ENCODE results near the gene RO60. TPM values are rescaled to one million over a fixed set of nuclear protein-coding genes. Genes with fewer than 3 reads are reported as not detected.
"Not testable (repeated sequence)": the region's sequence is repeated elsewhere in the genome, so short reads cannot be mapped to it uniquely, and the experiment has no call there.

RO60 gene
- 134 TPM for total RNA-seq

DNA sequence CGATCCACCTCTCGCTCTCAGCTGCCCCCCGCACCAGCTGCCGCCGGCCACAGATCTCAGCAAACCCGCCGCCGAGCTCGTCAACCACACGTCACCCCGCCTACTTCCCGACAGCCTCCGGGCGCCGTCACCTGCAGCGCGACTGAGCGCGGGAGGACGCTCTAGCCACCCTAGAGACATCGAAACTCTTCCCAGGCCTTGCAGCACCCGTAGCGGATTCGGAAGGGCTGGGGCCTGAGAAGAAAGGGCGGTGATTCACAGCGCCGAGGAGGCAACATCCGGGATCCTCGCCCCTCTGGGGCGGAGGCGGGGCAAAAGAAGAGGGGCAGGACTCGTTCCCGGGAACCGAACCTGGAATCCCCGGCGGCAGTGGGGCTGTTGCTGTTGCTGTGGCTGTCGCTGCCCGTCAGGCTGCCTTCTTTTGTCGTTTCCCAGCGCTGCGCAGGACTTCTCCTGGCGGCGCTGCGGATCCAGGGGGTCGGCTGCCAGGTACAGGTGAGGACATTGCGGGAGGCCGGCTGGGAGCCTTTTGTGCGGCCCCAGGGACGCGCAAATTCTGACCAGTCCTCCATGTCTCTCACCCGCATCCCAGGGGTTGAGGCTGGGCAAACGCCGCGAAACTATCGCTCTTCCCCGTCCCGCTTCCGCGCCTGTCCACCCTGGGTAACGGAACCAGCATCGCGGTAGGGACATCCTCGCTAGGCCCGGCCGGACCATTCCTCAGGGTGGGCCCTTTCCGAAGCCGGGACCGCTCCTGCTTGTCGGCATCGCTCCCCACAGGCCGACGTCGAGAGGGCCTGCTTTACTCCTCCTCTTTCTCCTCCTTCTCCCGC is at the start of gene RO60, which contains the start of gene UCHL5:
RO60 (plus strand) TSS at position 331 of the 833 bp plus-strand sequence. CDS start 9,443 bp downstream, outside the sequence.
UCHL5 (minus strand) TSS at position 79 of the 833 bp plus-strand sequence. CDS start 100 bp downstream, outside the sequence.
- peak; percentile 99 for DNase-seq

DNA sequence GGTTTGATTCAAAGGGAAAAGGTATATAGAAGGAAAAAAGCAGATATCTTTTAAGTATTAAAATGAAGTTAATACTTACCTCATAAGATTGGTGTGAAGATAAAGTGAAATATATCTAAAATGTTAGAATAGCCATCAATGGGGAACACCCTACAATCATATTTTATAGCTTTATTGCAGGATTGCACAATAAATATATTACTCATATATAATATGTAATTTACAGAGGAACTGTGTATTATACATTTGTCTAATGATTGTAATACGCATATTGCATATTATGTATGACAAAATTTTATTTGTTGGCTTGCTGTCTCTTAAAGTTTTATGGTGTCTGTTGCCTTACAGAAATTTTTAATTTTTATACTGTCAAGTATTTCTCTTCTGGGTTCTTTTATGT is 48.0 kb upstream of the RO60 start:
- no peak for DNase-seq

DNA sequence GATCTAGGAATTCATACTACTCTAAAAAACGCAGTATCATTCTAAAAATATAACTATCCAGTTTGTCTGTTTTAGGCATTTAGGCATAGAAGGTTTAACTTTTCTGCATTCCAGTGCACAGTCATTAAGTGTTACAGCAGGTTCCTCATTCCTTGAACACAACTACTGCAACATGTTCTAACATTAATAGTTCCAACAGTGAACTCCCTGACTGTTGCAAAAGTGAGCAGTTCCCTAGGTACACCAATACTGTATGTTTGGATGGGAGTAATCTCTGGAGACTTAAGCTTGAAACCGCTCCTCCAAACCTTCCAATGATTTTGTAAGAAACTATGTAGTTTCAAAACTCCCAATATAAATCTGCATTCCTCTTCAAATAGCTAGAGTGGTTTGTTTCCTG is 46.4 kb upstream of the RO60 start:
- DNase-seq: peak; percentile 12

DNA sequence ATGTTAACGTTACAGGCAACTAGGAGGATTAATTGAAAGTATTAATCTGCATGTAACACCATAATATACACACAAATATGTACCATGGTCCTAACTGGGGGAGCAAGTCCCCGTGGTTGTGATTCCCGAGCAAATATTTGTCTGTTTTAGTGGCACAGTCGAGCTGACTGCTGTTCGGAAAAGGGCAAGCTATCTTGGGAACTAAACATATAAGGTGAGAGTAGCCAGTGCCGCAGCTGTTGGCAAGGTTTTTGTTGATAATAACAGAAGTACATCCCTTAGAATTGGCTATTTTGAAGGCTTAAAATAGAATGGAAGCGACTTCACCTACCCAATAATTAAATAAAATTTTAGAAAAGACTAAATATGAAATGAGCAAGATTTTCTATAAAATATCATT is 45.7 kb upstream of the RO60 start:
- peak; percentile 13 for DNase-seq

DNA sequence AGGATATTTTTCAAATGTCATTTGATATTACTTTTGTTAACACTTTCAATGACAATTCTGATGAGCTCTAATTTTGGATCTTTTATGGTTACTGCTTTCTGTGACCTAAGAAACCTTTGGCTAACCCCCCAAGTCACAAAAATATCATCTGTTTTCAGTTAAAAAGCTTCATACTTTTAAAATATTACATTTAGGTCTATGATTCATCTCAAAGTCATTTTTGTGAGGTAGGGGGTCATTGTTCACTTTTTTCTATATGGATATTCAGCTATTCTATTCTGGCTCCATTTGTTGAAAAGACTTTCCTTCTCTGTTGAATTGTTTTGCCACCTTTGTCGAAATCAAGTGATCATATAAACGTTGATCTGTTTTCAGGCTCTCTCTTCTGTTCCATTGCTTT is 45.0 kb upstream of the RO60 start:
- no peak for DNase-seq

DNA sequence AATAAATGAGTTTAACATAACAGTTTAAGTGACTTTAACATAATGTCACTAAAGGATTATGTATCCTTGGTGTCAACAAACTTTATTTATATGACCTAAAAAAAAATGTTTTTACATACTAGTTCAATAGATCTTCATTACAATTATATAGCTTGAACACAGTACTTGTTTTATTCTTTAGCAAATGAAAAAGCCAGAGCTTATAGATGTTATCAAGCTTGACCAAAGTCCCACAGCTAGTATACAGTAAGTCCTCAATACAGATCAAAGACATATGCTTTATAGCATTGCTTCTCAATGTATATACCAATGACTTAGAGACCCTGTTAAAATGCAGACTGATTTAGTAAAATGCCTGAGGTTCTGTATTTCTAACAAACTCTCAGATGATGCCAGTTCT is 42.6 kb upstream of the RO60 start:
- DNase-seq: no peak

DNA sequence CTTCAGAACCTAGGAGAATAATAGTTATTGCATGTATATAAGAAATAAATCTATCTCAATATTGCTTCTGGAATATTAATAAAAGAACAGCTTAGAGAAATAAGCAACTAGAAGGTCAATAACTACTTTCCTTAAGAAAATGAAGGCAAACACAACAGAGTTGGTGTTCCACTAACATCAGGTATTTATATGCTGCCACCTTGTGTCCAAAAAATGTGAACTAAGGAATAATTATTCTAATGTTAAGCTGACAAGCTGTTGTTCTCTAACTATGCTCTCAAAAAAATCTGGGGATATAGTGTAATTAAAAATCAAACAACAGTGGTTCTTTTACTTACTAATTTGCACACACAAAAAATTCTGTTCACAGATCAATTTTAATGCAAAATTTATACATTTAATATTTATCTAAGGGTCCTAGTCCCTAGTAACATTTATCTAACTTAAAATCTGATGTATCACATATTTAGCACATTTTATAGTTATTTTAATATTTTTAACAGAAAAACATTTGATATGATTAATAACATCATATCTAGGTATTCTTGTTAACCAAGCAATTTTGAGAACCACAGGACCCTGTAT is 39.9 kb upstream of the RO60 start:
- DNase-seq: peak; percentile 79

DNA sequence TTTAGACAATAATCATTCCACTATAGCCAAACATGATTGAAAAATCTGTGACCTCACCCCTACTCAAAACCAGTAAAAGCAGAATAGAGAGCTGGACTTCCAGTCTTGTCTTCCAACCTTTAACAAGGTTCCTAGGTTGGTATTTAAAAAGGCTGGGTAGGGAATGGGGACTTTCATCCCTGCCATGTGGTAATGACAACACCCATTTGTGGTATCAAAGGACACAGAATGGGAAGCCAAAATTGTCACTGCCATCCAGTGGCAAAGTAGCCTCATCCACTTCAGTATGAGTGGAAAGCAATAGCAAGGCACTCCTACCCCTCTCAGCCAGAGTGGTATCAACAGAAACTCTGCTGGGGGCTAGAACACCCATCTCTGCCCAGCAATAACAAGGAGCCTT is 34.2 kb upstream of the RO60 start:
- no peak for DNase-seq

DNA sequence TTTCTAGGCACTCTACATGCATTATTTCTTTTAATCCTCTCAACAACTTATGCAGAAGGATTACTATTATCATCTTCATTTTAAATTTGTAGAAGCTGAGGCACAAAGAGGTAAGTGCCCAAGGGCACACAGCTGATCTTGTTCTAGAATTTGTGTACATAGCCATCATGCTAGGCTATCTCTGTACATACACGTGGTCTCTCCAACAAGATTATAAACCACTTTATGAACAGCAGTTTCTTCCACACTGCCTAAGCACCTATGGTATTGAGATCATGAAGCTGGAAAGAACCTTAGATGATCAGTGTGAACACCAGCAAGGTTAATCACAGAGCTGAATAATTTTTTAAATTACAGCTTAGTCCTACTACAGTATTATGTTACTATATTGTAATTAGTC is 29.1 kb upstream of the RO60 start:
- no peak for DNase-seq

DNA sequence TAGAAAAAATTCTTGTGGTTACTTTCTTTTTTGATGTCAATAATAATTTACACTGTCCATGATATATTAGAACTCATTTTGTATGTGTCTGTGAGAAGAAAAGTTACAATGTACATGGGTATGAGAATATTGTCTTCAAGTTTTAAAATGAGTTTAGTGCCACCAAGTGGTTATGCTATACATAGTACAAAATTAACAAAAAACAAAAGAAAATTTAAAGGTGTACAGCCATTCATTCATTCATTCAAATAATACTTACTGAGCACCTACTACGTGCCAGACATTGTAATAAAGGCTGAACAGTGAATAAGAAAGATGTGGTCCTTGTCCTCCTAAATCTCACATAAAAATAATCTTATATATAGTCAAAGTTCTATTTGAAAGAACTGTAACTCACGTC is 28.0 kb upstream of the RO60 start:
- peak; percentile 13 for DNase-seq

DNA sequence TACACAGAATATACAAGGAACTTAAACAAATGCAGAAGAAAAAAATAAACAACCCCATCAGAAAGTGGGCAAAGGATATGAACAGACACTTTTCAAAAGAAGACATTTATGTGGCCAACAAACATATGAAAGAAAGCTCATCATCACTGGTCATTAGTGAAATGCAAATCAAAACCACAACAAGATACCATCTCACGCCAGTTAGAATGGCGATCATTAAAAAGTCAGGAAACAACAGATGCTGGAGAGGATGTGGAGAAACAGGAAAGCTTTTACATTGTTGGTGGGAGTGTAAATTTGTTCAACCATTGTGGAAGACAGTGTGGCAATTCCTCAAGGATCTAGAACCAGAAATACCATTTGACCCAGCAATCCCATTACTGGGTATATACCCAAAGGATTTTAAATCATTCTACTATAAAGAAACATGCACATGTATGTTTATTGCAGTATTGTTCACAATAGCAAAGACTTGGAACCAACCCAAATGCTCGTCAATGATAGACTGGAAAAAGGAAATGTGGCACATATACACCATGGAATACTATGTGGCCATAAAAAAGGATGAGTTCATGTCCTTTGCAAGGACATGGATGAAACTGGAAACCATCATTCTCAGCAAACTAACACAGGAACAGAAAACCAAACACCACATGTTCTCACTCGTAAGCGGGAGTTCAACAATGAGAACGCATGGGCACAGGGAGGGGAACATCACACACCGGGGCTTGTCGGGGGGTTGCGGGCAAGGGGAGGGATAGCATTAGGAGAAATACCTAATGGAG is 26.6 kb upstream of the RO60 start:
- DNase-seq: not testable (repeated sequence)

DNA sequence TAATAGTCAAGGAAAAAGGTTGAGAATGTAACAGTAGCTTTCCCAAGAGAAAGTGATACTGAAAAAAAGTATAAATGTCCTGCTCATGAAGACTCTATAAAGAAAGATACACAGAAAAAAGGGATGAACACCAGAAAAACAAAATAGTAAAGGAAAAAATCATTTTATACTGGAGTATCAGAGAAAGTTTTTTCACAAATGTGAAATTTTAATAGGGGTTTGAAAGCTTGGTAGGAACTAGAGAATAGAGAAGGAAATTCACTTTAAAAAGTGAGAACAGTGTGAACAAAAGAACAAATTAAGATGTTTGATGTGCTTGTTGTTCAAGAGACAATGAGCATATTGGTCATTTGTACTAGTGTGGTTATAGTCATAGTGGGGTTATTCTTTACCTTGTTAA is 25.8 kb upstream of the RO60 start:
- DNase-seq: no peak

DNA sequence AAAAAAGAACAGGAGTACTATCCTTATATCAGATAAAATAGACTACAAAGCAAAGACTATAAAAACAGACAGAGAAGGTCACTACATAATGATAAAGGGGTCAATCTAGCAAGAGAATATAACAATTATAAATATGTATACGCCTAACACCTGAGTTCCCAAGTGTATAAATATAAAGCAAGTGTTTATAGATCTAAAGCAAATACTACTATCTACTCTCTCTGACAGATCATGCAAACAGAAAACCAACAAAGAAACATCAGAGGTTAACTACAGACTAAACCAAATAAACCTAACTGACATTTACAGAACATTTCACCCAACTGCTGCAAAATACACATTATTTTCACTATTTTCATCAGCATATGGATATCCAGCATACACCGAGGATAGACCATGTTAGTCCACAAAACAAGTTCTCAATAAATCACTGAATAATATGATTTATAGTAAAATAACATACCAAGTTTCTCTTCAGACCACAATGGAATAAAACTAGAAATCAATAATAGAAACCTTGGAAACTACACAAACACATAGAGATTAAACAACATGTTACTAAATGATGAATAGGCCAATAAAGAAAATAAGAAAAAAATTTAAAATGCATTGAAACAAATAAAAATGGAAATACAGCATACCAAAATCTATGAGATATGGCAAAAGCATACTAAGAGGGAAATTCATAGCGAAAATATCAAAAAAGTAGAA is 22.9 kb upstream of the RO60 start:
- DNase-seq: no peak

DNA sequence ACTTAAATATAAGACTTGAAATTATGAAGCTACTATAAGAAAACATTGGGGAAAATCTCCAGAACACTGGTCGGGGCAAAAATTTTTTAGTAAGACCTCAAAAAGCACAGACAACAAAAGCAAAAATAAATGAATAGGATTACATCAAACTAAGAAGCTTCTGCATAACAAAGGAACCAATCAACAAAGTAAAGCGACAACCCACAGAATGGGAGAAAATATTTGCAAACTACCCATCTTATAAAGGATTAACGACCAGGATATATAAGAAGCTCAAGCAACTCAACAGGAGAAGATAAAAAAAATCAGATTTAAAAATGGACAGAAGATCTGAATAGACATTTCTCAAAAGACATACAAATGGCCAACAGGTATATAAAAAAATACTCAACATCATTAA is 19.4 kb upstream of the RO60 start:
- no peak for DNase-seq

DNA sequence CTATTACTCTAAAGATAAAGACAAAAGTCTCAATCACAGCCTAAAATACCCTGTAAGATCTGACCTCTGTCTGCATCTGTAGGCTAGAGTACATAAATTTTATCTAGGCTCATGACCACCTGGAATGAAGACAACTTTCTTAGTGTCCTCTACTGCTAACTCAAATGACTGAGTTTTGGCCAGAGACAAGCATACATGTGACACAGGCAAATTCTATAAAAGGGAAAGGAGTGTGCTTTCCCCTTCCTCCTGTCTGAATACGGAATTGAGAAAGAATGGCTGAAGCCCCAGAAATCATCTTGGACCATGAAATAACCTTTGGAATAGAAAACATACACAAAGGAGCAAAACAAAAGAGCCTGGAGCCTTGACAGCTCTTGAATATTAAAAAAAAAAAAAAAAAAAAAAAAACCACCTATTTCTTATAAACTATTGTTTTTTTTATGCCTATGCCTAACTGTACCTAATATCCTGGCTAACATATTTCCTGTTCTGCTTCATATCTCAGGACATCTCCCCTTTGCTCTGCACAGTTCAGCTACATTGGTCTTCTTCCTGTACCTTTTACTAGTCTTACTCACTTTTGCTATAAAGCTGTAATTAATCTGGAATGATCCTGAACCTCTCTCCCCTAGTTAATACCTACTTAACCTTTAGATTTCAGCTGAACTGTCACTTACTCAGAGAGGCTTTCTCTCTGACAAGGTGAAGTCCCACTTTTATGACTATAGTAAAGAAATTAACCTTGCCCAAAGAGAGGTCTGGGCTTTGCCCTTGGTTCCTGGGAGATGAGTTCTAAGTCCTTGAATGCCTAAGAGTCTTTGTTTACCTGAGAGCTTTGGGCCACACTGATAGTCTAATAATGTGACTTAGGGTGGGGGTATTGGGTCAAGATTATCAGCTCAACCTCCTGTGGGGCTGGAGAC is 16.4 kb upstream of the RO60 start:
- no peak for DNase-seq

DNA sequence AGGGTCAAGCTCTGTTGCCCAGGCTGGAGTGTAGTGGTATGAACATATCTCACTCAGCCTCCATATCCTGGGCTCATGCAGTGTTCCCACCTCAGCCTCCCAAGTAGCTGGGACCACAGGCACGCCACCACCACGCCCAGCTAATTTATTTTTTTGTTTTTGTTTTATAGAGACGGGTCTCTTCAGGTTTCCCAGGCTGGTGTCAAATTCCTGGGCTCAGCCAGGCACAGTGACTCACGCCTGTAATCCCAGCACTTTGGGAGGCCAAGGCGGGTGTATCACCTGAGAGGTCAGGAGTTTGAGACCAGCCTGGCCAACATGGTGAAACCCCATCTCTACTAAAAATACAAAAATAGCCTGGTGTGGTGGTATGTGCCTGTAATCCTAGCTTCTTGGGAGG is 10.5 kb upstream of the RO60 start:
- DNase-seq: not testable (repeated sequence)

DNA sequence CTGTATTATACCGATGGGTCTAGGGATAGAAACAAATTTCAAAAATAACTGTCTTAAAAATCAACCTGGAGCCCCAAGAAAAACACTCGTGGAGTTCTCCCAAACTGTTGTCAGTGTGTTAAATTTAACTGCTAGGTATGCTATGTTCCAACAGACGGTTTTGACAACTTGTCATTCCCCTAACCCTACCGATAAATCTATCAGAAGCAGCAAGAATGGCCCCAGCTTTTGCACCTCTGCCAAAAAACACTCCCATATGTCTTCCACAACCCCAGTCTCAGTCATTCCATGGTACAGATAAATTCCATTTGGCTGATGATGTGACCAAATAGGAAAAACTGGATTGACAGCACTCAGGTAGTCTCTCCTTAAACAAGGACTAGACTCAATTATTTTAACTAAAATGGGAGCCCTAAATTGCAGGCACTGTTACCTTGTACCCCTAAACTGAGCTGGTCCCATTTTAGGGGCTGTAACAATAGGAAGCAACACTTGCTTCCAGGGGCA is 5.2 kb upstream of the RO60 start:
- no peak for DNase-seq

DNA sequence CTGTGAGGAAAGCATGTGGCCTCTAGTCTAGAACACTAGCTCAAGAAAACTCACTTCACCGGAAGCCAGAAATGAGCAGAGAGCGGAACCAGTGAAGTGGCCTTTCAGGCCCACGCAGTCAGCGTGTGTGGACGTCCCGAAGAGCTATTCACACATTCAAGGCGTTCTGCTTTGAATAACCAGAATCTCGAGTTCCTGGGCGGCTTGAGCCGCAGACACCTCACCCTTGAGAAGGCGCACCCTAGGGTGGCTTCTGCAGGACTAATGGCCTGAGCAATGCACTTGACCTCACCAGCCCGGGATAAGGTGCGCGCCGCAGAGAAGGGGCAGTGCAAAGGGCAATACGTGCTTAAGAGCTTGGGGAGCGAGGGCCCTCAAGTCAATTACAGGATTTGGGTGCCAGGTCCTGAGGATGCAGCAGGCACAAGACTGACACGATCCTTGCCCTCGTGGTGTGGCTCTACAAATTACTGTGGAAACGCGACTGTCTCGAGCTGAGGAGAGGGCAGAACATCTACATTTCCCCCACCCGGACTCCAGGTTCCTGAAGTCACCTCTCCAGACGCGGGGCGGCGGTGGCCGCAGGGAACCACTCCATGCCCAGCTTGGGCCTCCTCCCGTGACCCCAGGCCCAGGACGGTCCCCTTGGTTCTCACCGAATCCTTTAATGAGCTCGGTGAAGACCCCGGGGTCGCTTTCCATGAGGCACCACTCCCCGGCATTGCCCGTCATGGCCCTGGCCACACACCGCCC is 707 bp upstream of the RO60 start:
- DNase-seq: peak; percentile 64

DNA sequence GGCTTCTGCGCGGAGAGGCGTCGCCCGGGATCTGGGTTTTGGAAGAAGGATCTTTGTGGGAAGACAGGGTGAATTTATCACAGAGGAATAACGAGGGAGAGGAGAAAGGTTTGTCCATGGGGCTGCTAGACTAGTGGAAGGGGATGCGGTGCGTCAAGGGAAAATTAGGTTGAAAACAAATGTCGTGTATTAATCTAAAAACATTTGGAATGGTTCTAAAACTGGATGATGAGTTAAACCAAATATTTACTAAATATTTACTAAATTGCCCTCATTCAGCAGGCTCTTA is 647 bp downstream of the RO60 start:
- no peak for DNase-seq

DNA sequence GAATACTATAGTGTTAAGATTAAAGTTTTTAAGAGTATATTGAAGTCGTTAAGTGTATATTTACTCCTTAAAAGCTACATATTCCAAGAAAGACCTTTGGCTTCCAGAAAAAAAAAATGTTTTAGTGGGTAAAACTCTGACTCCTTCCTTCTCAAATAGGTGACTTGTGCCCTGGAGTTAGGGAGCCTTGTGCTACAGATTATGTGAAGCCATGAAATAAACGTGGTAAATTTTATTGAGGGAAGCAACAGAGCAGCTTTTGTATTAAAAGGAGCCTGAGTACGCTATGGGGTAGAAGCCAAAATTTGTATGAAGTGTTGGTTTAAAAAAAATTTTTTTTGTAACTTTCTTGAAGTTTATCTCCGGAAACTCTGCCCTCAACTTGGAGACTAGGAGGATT is 994 bp downstream of the RO60 start:
- peak; percentile 45 for DNase-seq

DNA sequence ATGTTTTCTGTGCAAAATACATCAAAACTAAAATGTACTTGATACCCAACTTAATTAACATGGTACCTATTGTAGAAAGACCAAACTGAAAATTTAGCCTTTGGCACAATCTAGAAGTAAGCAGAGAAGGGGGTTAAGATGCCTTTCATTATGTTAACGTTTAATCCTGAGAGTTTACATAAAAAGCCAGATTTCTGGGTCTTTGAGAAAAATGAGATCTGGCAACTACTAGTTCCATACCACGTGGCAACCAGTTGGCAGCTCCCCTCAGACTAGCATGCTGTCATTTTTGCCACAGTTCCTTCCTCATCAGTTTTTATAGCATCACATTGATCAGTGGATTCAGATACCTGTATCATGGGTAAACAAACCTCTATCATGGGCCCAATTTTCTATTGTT is 1.5 kb downstream of the RO60 start:
- DNase-seq: peak; percentile 36

Measured in tongue (tissue), 2 donors.